ENCODE data around the gene TBXAS1. TPM values are rescaled to one million over a fixed set of nuclear protein-coding genes. Genes with fewer than 3 reads are reported as not detected.

TBXAS1 gene
- total RNA-seq, 1 donor from 2014 or later = 1.3 TPM

- Mint-ChIP-seq H3K9me3 (ENCODE audit: unreplicated experiment) (no peaks in the 10 kb centered on the region), H3K27ac (ENCODE audit: unreplicated experiment) (peak overlapping the region; percentile 81), H3K27me3 (ENCODE audit: unreplicated experiment) (peaks cover 2% of the 10 kb centered on the region), H3K4me1 (ENCODE audit: unreplicated experiment) (peaks cover 18% of the 10 kb centered on the region), H3K36me3 (ENCODE audit: low read depth, unreplicated experiment) (no peaks in the 10 kb centered on the region), H3K4me3 (ENCODE audit: unreplicated experiment) (no peak overlapping the region)
- no peak for TF ChIP-seq CTCF (IDR thresholded peaks at IDR 0.05; ENCODE audit: unreplicated experiment)
- DNase-seq (ENCODE audit: low spot score) = no peak
Measured at GRCh38 chr7:139871331-139871730, 42.3 kb downstream of the TBXAS1 start.

DNA sequence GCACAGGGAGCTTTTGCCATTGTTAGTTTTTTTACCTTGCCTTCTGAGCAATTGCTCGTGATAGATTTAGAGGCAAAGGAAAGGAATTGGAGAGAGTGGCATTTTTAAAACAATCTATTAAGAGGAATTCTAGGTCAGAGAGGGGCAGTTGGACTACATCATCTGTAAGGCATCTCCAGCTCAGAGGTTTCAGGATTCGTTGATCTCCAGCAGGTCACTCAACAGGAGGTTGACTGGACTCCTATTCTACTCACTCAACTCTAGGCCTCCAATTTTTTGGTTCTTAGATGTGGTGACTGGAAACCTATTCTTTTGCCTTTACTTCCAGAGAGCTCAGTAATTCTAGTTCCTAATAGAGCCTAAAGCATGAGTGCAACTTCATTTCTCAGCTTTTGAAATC is 42.8 kb downstream of the TBXAS1 start:
- Mint-ChIP-seq H3K27me3 (ENCODE audit: unreplicated experiment) (peaks cover 2% of the 10 kb centered on the region), H3K27ac (ENCODE audit: unreplicated experiment) (peak overlapping the region; percentile 81), H3K4me3 (ENCODE audit: unreplicated experiment) (no peak overlapping the region), H3K36me3 (ENCODE audit: low read depth, unreplicated experiment) (no peaks in the 10 kb centered on the region), H3K4me1 (ENCODE audit: unreplicated experiment) (peaks cover 18% of the 10 kb centered on the region), H3K9me3 (ENCODE audit: unreplicated experiment) (no peaks in the 10 kb centered on the region)
- no peak for DNase-seq (ENCODE audit: low spot score)
- TF ChIP-seq CTCF (IDR thresholded peaks at IDR 0.05; ENCODE audit: unreplicated experiment) = no peak

DNA sequence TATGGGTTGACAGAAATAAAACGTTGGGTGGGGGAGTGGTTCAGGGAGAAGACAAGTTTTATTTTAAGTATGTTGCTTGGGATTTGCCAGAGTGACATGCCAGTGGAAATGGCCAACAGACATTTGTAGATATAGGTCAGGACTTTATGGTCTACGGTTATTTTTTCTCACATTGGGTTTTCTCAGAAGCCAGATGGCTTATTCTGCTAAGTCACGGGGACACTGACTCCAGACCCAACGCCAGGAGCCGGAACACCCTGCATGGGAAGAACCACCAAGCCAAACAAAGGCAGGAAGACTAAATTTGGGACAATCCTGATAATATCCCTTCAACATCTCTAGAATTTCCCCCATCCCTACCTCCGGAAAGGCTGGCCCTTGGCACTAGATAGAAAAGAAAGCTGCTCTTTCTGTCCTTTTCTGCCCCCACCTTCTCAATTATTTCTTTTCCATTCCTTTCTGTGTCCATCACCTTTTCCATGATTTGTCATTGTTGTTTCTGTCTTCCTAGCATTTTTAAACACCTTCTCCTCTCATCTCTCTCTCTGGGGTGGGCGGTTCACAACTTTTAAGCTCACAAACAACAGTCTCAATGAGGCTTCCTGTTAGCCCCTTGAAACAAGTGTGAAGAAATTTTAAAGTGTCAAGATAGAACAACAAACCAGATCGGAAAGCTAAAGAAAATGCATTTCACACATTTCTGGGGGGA is 44.7 kb downstream of the TBXAS1 start:
- no peak for DNase-seq (ENCODE audit: low spot score)
- peaks cover 2% of the 10 kb centered on the region for H3K27me3 Mint-ChIP-seq (ENCODE audit: unreplicated experiment)
- no peak for TF ChIP-seq CTCF (IDR thresholded peaks at IDR 0.05; ENCODE audit: unreplicated experiment)
- H3K4me3 Mint-ChIP-seq (ENCODE audit: unreplicated experiment) = no peak overlapping the region
- no peaks in the 10 kb centered on the region for H3K36me3 Mint-ChIP-seq (ENCODE audit: low read depth, unreplicated experiment)
- H3K27ac Mint-ChIP-seq (ENCODE audit: unreplicated experiment) = no peak overlapping the region
- H3K9me3 Mint-ChIP-seq (ENCODE audit: unreplicated experiment) = no peaks in the 10 kb centered on the region
- peaks cover 18% of the 10 kb centered on the region for H3K4me1 Mint-ChIP-seq (ENCODE audit: unreplicated experiment)

DNA sequence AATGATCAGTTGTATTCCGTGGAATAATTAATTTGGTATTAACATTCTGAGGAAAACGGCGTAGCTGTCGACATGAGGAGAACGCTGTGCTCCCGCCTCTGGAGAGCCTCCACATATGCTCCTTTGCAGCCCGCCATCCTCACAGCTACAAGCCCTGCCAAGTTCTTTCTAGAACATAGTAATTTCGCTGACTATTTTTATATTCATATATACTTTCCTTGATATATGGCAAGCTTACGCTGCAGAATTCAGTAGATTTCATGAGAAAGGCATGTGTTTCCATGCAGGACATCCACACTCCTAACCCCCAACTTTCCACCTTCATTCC is 45.2 kb downstream of the TBXAS1 start:
- Mint-ChIP-seq H3K9me3 (ENCODE audit: unreplicated experiment) (no peaks in the 10 kb centered on the region), H3K27me3 (ENCODE audit: unreplicated experiment) (peaks cover 2% of the 10 kb centered on the region), H3K4me1 (ENCODE audit: unreplicated experiment) (peaks cover 18% of the 10 kb centered on the region), H3K36me3 (ENCODE audit: low read depth, unreplicated experiment) (no peaks in the 10 kb centered on the region), H3K27ac (ENCODE audit: unreplicated experiment) (no peak overlapping the region), H3K4me3 (ENCODE audit: unreplicated experiment) (no peak overlapping the region)
- DNase-seq (ENCODE audit: low spot score) = no peak
- no peak for TF ChIP-seq CTCF (IDR thresholded peaks at IDR 0.05; ENCODE audit: unreplicated experiment)

GRCh38 chr7:139875821-139876241 is 46.8 kb downstream of the TBXAS1 start:
- no peak for DNase-seq (ENCODE audit: low spot score)
- no peaks in the 10 kb centered on the region for H3K9me3 Mint-ChIP-seq (ENCODE audit: unreplicated experiment)
- H3K27me3 Mint-ChIP-seq (ENCODE audit: unreplicated experiment) = peaks cover 2% of the 10 kb centered on the region
- no peak for TF ChIP-seq CTCF (IDR thresholded peaks at IDR 0.05; ENCODE audit: unreplicated experiment)
- peaks cover 18% of the 10 kb centered on the region for H3K4me1 Mint-ChIP-seq (ENCODE audit: unreplicated experiment)
- no peak overlapping the region for H3K4me3 Mint-ChIP-seq (ENCODE audit: unreplicated experiment)
- no peaks in the 10 kb centered on the region for H3K36me3 Mint-ChIP-seq (ENCODE audit: low read depth, unreplicated experiment)
- no peak overlapping the region for H3K27ac Mint-ChIP-seq (ENCODE audit: unreplicated experiment)
